Measurements from ENCODE around the gene EAF1. TPM values are rescaled to one million over a fixed set of nuclear protein-coding genes. Genes with fewer than 3 reads are reported as not detected.
A peak's percentile ranks its signal among the peaks of the same experiment; 100 is the strongest.
"Not testable (repeated sequence)": the region's sequence is repeated elsewhere in the genome, so short reads cannot be mapped to it uniquely, and the experiment has no call there.

The EAF1 gene
- total RNA-seq, 4 donors from 2014 or later: 17.5 to 53.0 (median 22.0) TPM

GRCh38 chr3:15409774-15410173, 17.6 kb upstream of the EAF1 start:
- DNase-seq (ENCODE audit: low spot score): no peak
- ATAC-seq (ENCODE audit: low FRiP score): no peak

DNA sequence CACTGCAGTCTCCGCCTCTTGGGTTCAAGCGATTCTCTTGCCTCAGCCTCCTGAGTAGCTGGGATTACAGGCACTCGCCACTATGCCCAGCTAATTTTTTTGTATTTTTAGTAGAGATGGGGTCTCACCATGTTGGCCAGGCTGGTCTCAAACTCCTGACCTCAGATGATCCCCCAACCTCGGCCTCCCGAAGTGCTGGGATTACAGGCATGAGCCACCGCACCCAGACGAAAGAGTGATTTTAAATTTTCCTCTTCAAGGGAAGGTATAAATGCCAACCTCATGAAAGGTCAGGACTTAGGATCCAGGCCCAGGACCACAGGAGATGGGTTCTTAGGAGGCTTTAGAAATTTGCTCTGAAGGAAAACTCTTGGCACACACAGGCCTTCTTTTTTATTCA, 16.4 kb upstream of the EAF1 start:
- ATAC-seq (ENCODE audit: low FRiP score): not testable (repeated sequence)

More at GRCh38 chr3:15409774-15410173, 17.6 kb upstream of the EAF1 start:
- no peak for TF ChIP-seq CTCF (IDR thresholded peaks at IDR 0.05)

GRCh38 chr3:15420871-15421270, 6.5 kb upstream of the EAF1 start:
- no peak for DNase-seq (ENCODE audit: low spot score)
- no peak for TF ChIP-seq CTCF (IDR thresholded peaks at IDR 0.05)
- no peak for ATAC-seq (ENCODE audit: low FRiP score)

More for the DNA sequence above, 16.4 kb upstream of the EAF1 start:
- not testable (repeated sequence) for DNase-seq (ENCODE audit: low spot score)

DNA sequence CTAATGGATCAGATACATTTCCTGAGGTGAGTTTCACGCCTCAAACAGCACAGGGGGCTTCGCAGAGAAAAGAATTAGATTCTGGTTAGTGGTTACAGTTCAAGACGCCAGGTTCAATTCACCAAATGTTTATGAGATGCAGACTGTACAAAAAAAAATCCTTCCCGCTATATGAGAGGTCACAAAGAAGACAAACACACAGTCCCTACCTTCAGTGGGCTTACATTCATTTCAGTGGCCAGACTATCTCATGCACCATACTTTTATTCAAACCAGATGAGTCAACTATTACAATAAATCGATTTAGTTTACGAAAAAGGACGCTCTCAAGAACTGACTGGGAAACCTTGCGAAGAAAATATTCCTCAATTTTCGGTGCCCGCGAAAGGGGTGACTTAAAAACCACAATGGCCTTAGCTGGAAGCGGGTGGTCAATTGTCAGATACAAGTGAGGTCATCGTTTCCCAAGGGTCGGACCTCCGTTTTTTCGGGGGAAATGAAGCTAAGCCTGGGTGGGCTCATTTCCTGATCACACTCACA, 749 bp upstream of the EAF1 start:
- TF ChIP-seq CTCF (IDR thresholded peaks at IDR 0.05): no peak
- ATAC-seq (ENCODE audit: low FRiP score) (no peak), DNase-seq (ENCODE audit: low spot score) (no peak)

- DNase-seq (ENCODE audit: low spot score): no peak
- TF ChIP-seq CTCF (IDR thresholded peaks at IDR 0.05): no peak
- ATAC-seq (ENCODE audit: low FRiP score): no peak
Measured at GRCh38 chr3:15427981-15428380, 583 bp downstream of the EAF1 start.

GRCh38 chr3:15428539-15428938, 1.1 kb downstream of the EAF1 start:
- DNase-seq (ENCODE audit: low spot score) (no peak), ATAC-seq (ENCODE audit: low FRiP score) (peak; percentile 86)
- no peak for TF ChIP-seq CTCF (IDR thresholded peaks at IDR 0.05)

DNA sequence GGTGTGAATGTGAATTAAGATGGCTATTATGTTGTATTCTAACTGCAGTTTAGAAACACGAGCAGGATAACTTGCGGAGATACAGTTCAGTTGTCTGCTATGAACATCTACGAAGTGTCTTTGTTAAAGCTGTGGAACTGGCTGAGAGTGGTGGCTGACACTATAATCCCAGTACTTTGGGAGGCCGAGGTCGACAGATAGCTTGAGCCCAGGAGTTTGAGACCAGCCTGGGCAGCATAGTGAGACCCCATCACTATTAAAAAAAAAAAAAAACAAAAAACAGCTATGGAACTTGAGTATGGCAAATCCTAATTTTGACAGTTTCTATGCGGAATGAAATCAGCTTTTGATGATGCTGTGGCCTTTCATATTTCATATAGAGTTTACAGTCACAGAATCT, 1.7 kb downstream of the EAF1 start:
- DNase-seq (ENCODE audit: low spot score) (no peak), ATAC-seq (ENCODE audit: low FRiP score) (no peak)
- TF ChIP-seq CTCF (IDR thresholded peaks at IDR 0.05): no peak

- no peak for TF ChIP-seq CTCF (IDR thresholded peaks at IDR 0.05)
- no peak for ATAC-seq (ENCODE audit: low FRiP score)
- DNase-seq (ENCODE audit: low spot score): no peak
Measured at GRCh38 chr3:15430624-15431023, 3.2 kb downstream of the EAF1 start.

Data from omental fat pad (tissue), 4 donors.